RWPE2 (cell line): Measurements from ENCODE around the gene AMZ1.

Experiments used
- ATAC-seq: fragments of 200-7000 bp; cut with Tn5 transposase; 3 replicates; pipeline ENCODE4 v1.9.1; 2021; ENCODE audit warnings: low read depth
- DNase-seq: peaks from one replicate; pipeline ENCODE4 v3.0.0-alpha.2; 2020; ENCODE audit warnings: low spot score
- H3K27ac ChIP-seq: fragments of 450-650 bp; 2 replicates; pipeline ENCODE4 v1.5.1; 2017; ENCODE audit warnings: mild to moderate bottlenecking; ENCODE audit not compliant: poor library complexity, severe bottlenecking
- H3K27me3 ChIP-seq: fragments of 250-450 bp; sonication (Bioruptor Pico); 2 replicates; pipeline ENCODE4 v1.5.1; 2021; ENCODE audit warnings: mild to moderate bottlenecking, moderate library complexity; ENCODE audit not compliant: insufficient read depth, poor library complexity, severe bottlenecking
- H3K36me3 ChIP-seq: fragments of 250-450 bp; sonication (Bioruptor Pico); 2 replicates; pipeline ENCODE4 v1.5.1; 2020; ENCODE audit warnings: low read depth, mild to moderate bottlenecking, moderate library complexity
- H3K4me1 ChIP-seq: fragments of 250-450 bp; sonication (Bioruptor Pico); 2 replicates; pipeline ENCODE4 v1.5.1; 2021; ENCODE audit warnings: mild to moderate bottlenecking, moderate library complexity; ENCODE audit not compliant: insufficient read depth, poor library complexity, severe bottlenecking
- H3K4me3 ChIP-seq: fragments of 250-450 bp; sonication (Bioruptor Pico); 2 replicates; pipeline ENCODE4 v1.5.1; 2021; ENCODE audit warnings: mild to moderate bottlenecking, moderate library complexity; ENCODE audit not compliant: severe bottlenecking
- H3K9me3 ChIP-seq: fragments of 250-450 bp; sonication (Bioruptor Pico); 2 replicates; pipeline ENCODE4 v1.5.1; 2021; ENCODE audit warnings: mild to moderate bottlenecking, moderate library complexity; ENCODE audit not compliant: severe bottlenecking
- TF ChIP-seq, protein P1 (sequence below): fragments of 450-650 bp; IDR thresholded peaks from one replicate; pipeline ENCODE4 v1.5.1; 2017; ENCODE audit warnings: mild to moderate bottlenecking, moderate library complexity; ENCODE audit not compliant: poor library complexity, severe bottlenecking

Gene AMZ1

DNA sequence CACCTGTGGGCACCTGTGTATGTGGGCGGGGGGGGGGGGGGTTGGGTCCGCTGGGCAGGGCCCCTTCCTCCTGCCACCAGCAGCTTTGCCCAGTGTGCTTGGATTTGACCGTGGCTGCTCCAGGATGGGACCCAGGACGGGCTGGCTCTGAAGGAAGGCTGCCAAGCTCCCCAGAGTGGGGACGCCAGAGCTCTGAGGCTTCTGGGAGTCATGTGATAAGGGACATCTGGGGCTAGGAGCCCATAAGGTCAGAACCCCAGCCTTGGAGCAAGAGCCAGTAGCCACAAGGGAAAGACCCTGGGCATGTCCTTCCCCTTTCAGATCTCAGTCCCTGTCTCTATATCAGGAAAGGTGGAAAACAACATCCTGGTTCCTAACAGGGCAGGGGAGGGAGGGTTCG, 21.8 kb upstream of the AMZ1 start:
- Histone ChIP-seq H3K27me3 (no peaks in the 10 kb centered on the region), H3K4me3 (no peak overlapping the region), H3K4me1 (no peaks in the 10 kb centered on the region), H3K27ac (no peak overlapping the region), H3K9me3 (no peaks in the 10 kb centered on the region), H3K36me3 (no peaks in the 10 kb centered on the region)
- ATAC-seq, result no peak
- DNase-seq, result no peak
- TF ChIP-seq, protein P1, sequence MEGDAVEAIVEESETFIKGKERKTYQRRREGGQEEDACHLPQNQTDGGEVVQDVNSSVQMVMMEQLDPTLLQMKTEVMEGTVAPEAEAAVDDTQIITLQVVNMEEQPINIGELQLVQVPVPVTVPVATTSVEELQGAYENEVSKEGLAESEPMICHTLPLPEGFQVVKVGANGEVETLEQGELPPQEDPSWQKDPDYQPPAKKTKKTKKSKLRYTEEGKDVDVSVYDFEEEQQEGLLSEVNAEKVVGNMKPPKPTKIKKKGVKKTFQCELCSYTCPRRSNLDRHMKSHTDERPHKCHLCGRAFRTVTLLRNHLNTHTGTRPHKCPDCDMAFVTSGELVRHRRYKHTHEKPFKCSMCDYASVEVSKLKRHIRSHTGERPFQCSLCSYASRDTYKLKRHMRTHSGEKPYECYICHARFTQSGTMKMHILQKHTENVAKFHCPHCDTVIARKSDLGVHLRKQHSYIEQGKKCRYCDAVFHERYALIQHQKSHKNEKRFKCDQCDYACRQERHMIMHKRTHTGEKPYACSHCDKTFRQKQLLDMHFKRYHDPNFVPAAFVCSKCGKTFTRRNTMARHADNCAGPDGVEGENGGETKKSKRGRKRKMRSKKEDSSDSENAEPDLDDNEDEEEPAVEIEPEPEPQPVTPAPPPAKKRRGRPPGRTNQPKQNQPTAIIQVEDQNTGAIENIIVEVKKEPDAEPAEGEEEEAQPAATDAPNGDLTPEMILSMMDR, result no peak

DNA sequence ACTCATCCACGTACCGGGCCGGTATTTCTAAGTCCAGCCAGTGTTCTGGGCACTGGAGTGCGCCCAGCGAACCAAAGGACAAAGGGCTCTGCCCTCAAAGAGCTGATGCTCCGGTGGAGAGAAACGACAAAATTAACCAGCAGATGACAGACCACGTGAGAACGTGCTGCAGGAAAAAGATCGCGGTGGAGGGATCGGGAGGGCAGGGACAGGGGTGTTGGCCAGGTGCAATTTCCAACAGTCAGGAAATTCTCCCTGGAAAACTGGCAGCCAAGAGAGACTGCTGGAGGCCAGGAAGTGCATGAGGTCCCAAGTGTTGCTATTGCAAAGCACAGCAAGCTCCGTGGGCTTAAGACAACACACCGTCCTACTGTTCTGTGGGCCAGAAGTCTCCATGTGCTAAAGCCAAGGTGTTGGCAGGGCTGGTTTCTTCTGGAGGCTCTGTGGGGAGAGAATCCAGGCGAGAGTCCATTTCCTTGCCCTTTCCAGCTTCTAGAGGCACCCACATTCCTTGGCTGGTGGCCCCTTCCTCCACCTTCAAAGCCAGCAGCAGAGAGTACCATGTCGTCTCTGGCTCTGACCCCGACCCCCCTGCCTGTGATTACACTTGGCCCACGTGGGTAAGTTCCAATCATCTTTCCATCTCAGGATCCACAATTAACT, 21.3 kb upstream of the AMZ1 start:
- TF ChIP-seq, protein P1, result no peak
- Histone ChIP-seq H3K4me3 (no peak overlapping the region), H3K36me3 (no peaks in the 10 kb centered on the region), H3K27ac (no peak overlapping the region), H3K27me3 (no peaks in the 10 kb centered on the region), H3K4me1 (no peaks in the 10 kb centered on the region), H3K9me3 (no peaks in the 10 kb centered on the region)
- no peak for ATAC-seq
- DNase-seq, result no peak

DNA sequence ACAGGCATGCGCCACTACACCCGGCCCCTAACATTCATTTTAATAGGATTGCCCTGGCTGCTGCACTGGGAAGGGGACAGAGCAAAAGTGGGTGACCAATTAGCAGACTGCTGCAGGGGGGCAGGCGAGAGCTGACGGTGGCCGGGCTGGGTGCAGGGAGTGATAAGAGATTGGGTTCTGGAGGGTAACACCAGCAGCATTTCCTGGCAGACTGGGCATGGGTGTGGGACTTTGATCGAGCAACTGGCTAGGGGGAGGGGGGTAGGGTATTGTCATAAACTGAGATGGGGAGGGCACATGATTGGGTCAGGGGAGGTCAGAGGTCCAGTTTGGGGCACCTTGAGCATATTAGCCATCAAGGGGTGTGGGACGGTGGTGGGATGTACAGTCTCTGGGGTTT, 20.2 kb upstream of the AMZ1 start:
- Histone ChIP-seq H3K36me3 (no peaks in the 10 kb centered on the region), H3K27ac (no peak overlapping the region), H3K27me3 (no peaks in the 10 kb centered on the region), H3K9me3 (no peaks in the 10 kb centered on the region), H3K4me3 (no peak overlapping the region), H3K4me1 (no peaks in the 10 kb centered on the region)
- DNase-seq, result no peak
- ATAC-seq, result no peak
- TF ChIP-seq, protein P1, result no peak

DNA sequence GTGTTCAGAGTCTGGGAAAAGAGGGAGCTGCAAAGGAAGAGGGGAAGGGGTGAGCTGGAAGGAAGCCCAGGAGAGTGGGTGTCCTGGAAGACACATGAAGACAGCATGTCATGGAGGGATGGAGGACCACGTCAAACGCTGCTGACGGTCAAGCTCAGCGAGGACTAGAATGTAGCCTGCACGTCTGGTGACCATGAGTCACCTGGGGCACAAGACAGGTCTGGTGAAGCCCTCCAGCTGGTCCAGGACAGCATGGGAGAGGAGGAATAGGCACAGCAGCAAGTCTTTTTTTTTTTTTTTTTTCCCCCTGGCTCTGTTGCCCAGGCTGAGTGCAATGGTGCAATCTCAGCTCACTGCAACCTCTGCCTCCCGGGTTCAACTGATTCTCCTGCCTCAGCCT, 19.6 kb upstream of the AMZ1 start:
- TF ChIP-seq, protein P1, result no peak
- no peaks in the 10 kb centered on the region for H3K27me3 ChIP-seq
- no peaks in the 10 kb centered on the region for H3K36me3 ChIP-seq
- H3K4me3 ChIP-seq, result no peak overlapping the region
- no peaks in the 10 kb centered on the region for H3K9me3 ChIP-seq
- DNase-seq (no peak), ATAC-seq (no peak)
- H3K4me1 ChIP-seq, result no peaks in the 10 kb centered on the region
- H3K27ac ChIP-seq, result no peak overlapping the region

DNA sequence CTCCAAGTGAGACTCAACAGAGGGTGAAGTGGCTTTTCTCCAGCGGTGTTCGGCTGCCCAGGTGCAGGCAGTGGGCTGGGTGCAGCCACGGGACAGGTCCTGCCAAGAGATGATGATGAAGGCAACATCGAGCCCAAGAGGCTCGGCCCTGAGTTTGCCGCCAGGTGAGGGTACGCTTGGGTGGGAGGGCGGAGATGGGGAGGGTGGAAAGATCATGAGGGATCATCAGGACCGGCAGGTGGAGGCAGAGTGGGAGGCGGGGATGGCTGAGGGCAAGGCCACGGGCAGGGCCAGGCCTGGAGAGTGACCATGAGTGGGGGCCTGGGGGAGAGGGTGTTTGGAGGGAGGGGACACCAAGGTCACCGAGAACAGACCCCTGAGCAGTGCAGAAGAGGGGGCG, 17.8 kb upstream of the AMZ1 start:
- H3K36me3 ChIP-seq, result no peaks in the 10 kb centered on the region
- H3K4me1 ChIP-seq, result no peaks in the 10 kb centered on the region
- no peaks in the 10 kb centered on the region for H3K9me3 ChIP-seq
- DNase-seq, result no peak
- no peak overlapping the region for H3K4me3 ChIP-seq
- no peak overlapping the region for H3K27ac ChIP-seq
- TF ChIP-seq, protein P1, result no peak
- ATAC-seq, result no peak
- no peaks in the 10 kb centered on the region for H3K27me3 ChIP-seq
